Uterus (tissue), 4 donors: ENCODE results near the gene TMEM181. TPM values are rescaled to one million over a fixed set of nuclear protein-coding genes. Genes with fewer than 3 reads are reported as not detected.

ENCODE experiments used
- DNase-seq, 2 donors: peaks; one replicate each; pipeline ENCODE4 v3.0.0-alpha.2; 2019 to 2020
- H3K27ac ChIP-seq, 2 donors: fragments of 200-600 bp; sonication (generic); 1 replicate in 1 of 2; 2 replicates in 1 of 2; pipeline ENCODE4 v1.5.1; 2016 to 2018
- H3K27me3 ChIP-seq, 2 donors: fragments of 200-600 bp; sonication (generic); one replicate each; pipeline ENCODE4 v1.5.1; 2018 to 2019; ENCODE audit warnings: control low read depth in 1 of 2
- H3K36me3 ChIP-seq, 2 donors: fragments of 200-600 bp; sonication (generic); one replicate each; pipeline ENCODE4 v1.5.1; 2019; ENCODE audit warnings: control low read depth in 1 of 2
- H3K4me1 ChIP-seq, 2 donors: fragments of 200-600 bp; sonication (generic); one replicate each; pipeline ENCODE4 v1.5.1; 2018 to 2019; ENCODE audit warnings: control low read depth in 1 of 2
- H3K4me3 ChIP-seq, 2 donors: fragments of 200-600 bp; sonication (generic); 1 replicate in 1 of 2; 2 replicates in 1 of 2; pipeline ENCODE4 v1.5.1; 2018 to 2019; ENCODE audit warnings: mild to moderate bottlenecking in 1 of 2
- H3K9me3 ChIP-seq, 2 donors: fragments of 200-600 bp; sonication (generic); one replicate each; pipeline ENCODE4 v1.5.1; 2019; ENCODE audit warnings: control low read depth in 1 of 2
- CTCF ChIP-seq, 4 experiments: fragments of 200-600 bp in 2 of 4; fragments of 450-650 bp in 2 of 4; sonication (generic) in 2 of 4; IDR thresholded peaks; one replicate each; pipeline ENCODE4 v1.5.1; 2016 to 2019; ENCODE audit warnings: antibody characterized with exemption in 4 of 4, mild to moderate bottlenecking in 2 of 4, moderate library complexity in 1 of 4
- POLR2A ChIP-seq, 2 donors: fragments of 450-650 bp; IDR thresholded peaks; one replicate each; pipeline ENCODE4 v1.6.1; 2016; ENCODE audit warnings: antibody characterized with exemption in 2 of 2, mild to moderate bottlenecking in 1 of 2, moderate library complexity in 1 of 2
- intact Hi-C: fragments of 100-400 bp; cut with DNase I; formaldehyde crosslinking; loops from one replicate; pipeline ENCODE4 v1.15.1; 2023; ENCODE audit warnings: low total_unique reads
- total RNA-seq, 4 donors: library from RNA; depleted of rRNA in 3 of 4; stranded (reverse); fragments of >200 nt in 3 of 4; gene quantifications; one replicate each; pipeline versions ENCODE4 v1.1.0 to v1.2.4, GENCODE V29; 2014 to 2023
- donor health status: DM: yes; HTN: yes; CAD: no.

Gene TMEM181
- total RNA-seq, 4 donors from 2014 or later, result 17.6 to 36.6 (median 28.8) TPM

- Histone ChIP-seq H3K9me3 (no peaks in the 10 kb centered on the region), H3K27me3 (no peaks in the 10 kb centered on the region), H3K4me3 (no peak overlapping the region), H3K27ac (no peak overlapping the region), H3K36me3 (no peaks in the 10 kb centered on the region), H3K4me1 (no peaks in the 10 kb centered on the region)
- DNase-seq, result no peak
- intact Hi-C loops, result no loop called here
- no peak for TF ChIP-seq POLR2A (IDR thresholded peaks at IDR 0.05)
- TF ChIP-seq CTCF (IDR thresholded peaks at IDR 0.05), result no peak
Measured at GRCh38 chr6:158665332-158665731, 105.4 kb downstream of the TMEM181 start.

DNA sequence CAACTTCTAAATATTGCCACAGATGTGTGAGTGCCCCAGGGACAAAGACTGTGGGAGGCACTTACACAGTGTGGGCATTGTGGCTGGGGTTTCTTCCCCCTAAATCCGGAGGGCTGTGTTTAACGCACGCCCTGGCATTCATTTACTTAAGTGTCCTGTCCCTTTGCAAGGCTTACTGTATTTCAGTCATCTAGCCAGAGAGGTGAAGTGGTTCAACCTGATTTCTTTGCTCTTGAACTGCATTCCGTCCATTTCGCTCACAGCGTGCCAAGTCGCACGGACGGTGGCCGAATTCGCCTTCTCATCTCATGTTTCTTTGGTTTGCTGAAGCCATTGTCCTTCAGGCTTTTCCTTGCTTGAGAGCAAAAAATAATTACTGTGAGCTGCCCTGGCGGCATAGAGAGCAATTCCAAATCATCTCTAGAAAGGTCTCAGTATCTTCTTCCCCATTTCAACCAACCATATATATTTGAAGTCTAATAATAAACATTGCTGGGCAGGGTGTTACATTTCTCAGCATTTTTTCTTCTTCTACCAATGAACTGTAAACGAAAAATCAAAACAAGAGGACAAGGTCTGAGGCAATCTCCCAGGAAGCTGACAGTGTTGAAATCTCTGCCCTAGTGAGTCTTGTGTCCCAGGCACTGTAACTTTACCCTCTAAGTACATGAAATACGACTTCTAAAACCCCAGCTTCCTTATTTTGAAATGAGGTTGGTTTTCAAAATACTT, 106.9 kb downstream of the TMEM181 start:
- DNase-seq, result no peak
- intact Hi-C loops, result no loop called here
- no peaks in the 10 kb centered on the region for H3K36me3 ChIP-seq
- H3K9me3 ChIP-seq, result no peaks in the 10 kb centered on the region
- no peaks in the 10 kb centered on the region for H3K27me3 ChIP-seq
- H3K27ac ChIP-seq, result no peak overlapping the region
- TF ChIP-seq POLR2A (IDR thresholded peaks at IDR 0.05) (no peak), CTCF (IDR thresholded peaks at IDR 0.05) (no peak)
- no peaks in the 10 kb centered on the region for H3K4me1 ChIP-seq
- H3K4me3 ChIP-seq, result no peak overlapping the region

- no peaks in the 10 kb centered on the region for H3K36me3 ChIP-seq
- no peak for DNase-seq
- H3K4me3 ChIP-seq, result no peak overlapping the region
- TF ChIP-seq POLR2A (IDR thresholded peaks at IDR 0.05) (no peak), CTCF (IDR thresholded peaks at IDR 0.05) (no peak)
- H3K27me3 ChIP-seq, result no peaks in the 10 kb centered on the region
- H3K4me1 ChIP-seq, result no peaks in the 10 kb centered on the region
- H3K9me3 ChIP-seq, result no peaks in the 10 kb centered on the region
- intact Hi-C loops, result no loop called here
- no peak overlapping the region for H3K27ac ChIP-seq
Measured at GRCh38 chr6:158667360-158667981, 107.6 kb downstream of the TMEM181 start.

- Histone ChIP-seq H3K4me3 (no peak overlapping the region), H3K27me3 (no peaks in the 10 kb centered on the region), H3K36me3 (no peaks in the 10 kb centered on the region), H3K9me3 (no peaks in the 10 kb centered on the region), H3K27ac (no peak overlapping the region), H3K4me1 (no peaks in the 10 kb centered on the region)
- DNase-seq, result no peak
- intact Hi-C loops, result no loop called here
- TF ChIP-seq POLR2A (IDR thresholded peaks at IDR 0.05) (no peak), CTCF (IDR thresholded peaks at IDR 0.05) (no peak)
Measured at GRCh38 chr6:158668707-158669103, 108.8 kb downstream of the TMEM181 start.
